Endothelial cell of umbilical vein (primary cell): ENCODE measurements around the gene NR1H3.

Experiments
- EZH2 ChIP-seq: IDR thresholded peaks from 2 replicates; pipeline ENCODE4 v1.6.1; 2012; ENCODE audit warnings: borderline replicate concordance, low read depth, mild to moderate bottlenecking, moderate library complexity, low read length, inconsistent platforms; ENCODE audit not compliant: severe bottlenecking
- POLR2A ChIP-seq: IDR thresholded peaks from 2 replicates; pipeline ENCODE4 v1.6.1; 2012; ENCODE audit warnings: low read depth, mild to moderate bottlenecking, control low read depth, low read length
- TF ChIP-seq, protein P1 (sequence below), 2 donors: IDR thresholded peaks; 1 replicate in 1 of 2; 2 replicates in 1 of 2; pipeline ENCODE4 v1.5.1; 2011; ENCODE audit warnings: low read length in 2 of 2, mild to moderate bottlenecking in 2 of 2, moderate library complexity in 2 of 2, control low read depth in 1 of 2, inconsistent platforms in 1 of 2, low read depth in 1 of 2; ENCODE audit not compliant: insufficient read depth in 1 of 2; ENCODE audit errors: extremely low read depth in 1 of 2
- TF ChIP-seq, protein P2 (sequence below): IDR thresholded peaks from 2 replicates; pipeline ENCODE4 v1.6.1; 2011; ENCODE audit not compliant: insufficient read depth, insufficient read length

DNA sequence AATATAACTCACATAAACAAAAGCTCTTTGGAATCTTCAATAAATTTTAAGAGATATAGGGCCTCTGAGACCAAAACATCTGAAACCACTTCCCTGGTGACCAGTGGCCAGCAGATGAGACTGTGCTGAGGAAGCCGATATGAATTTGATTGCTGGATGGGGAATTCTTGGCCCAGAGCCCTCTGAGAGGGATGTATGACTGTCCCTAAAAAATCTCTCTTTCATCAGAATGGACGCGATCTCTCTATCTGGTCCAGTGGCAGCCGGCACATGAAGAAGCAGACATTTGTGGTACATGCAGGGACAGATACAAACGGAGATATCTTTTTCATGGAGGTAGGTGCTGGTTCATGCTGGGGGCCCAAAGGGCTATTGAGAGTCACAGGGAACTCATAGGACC lies 57.2 kb downstream of the NR1H3 start:
- TF ChIP-seq, protein P1, sequence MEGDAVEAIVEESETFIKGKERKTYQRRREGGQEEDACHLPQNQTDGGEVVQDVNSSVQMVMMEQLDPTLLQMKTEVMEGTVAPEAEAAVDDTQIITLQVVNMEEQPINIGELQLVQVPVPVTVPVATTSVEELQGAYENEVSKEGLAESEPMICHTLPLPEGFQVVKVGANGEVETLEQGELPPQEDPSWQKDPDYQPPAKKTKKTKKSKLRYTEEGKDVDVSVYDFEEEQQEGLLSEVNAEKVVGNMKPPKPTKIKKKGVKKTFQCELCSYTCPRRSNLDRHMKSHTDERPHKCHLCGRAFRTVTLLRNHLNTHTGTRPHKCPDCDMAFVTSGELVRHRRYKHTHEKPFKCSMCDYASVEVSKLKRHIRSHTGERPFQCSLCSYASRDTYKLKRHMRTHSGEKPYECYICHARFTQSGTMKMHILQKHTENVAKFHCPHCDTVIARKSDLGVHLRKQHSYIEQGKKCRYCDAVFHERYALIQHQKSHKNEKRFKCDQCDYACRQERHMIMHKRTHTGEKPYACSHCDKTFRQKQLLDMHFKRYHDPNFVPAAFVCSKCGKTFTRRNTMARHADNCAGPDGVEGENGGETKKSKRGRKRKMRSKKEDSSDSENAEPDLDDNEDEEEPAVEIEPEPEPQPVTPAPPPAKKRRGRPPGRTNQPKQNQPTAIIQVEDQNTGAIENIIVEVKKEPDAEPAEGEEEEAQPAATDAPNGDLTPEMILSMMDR (IDR thresholded peaks at IDR 0.05; ENCODE audit: extremely low read depth in 1 of 2, insufficient read depth in 1 of 2, low read depth in 1 of 2, low read length in 2 of 2): no peak
- TF ChIP-seq POLR2A (no peak), EZH2 (no peak)
- TF ChIP-seq, protein P2, sequence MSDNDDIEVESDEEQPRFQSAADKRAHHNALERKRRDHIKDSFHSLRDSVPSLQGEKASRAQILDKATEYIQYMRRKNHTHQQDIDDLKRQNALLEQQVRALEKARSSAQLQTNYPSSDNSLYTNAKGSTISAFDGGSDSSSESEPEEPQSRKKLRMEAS: no peak
